ENCODE data around the gene ANKLE2.

DNA sequence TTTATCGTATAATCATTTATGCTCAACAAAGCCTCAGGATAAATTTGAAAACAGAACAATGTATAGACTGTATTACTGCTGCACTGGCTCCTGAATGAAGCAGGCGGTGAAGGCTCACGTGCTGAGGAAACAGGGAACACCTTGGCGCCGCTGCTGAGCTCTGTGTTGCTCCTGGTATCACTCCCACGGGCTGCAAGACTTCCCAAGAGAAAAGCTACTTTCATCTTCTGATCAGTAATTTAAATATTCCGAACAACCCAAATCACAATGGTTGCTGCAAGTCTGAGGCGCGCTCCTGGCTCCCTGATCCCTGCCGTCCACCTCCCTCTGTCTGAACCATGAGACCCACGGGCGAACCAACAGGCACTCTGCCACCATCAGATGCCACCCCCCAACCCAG is 35.2 kb downstream of the ANKLE2 start:
- TF ChIP-seq, protein P1, sequence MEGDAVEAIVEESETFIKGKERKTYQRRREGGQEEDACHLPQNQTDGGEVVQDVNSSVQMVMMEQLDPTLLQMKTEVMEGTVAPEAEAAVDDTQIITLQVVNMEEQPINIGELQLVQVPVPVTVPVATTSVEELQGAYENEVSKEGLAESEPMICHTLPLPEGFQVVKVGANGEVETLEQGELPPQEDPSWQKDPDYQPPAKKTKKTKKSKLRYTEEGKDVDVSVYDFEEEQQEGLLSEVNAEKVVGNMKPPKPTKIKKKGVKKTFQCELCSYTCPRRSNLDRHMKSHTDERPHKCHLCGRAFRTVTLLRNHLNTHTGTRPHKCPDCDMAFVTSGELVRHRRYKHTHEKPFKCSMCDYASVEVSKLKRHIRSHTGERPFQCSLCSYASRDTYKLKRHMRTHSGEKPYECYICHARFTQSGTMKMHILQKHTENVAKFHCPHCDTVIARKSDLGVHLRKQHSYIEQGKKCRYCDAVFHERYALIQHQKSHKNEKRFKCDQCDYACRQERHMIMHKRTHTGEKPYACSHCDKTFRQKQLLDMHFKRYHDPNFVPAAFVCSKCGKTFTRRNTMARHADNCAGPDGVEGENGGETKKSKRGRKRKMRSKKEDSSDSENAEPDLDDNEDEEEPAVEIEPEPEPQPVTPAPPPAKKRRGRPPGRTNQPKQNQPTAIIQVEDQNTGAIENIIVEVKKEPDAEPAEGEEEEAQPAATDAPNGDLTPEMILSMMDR (IDR thresholded peaks at IDR 0.05), result no peak
- TF ChIP-seq POLR2A (IDR thresholded peaks at IDR 0.05), result no peak

Data from testis (tissue), 2 donors.